H1 (cell line): ENCODE data around the gene CEP290. TPM values are rescaled to one million over a fixed set of nuclear protein-coding genes. Genes with fewer than 3 reads are reported as not detected.

Experiments
- CBX5 ChIP-seq: fragments of 300-800, 300-1000 bp; sonication (generic); IDR thresholded peaks from 2 replicates; pipeline ENCODE4 v1.7.1; 2016; ENCODE audit warnings: antibody characterized with exemption, low read length, low read depth
- KDM4A ChIP-seq: IDR thresholded peaks from one replicate; pipeline ENCODE4 v1.7.1; 2012; ENCODE audit warnings: low read depth, mild to moderate bottlenecking, moderate library complexity, low read length, inconsistent platforms; ENCODE audit not compliant: severe bottlenecking
- NANOG ChIP-seq: IDR thresholded peaks from 2 replicates; pipeline ENCODE4 v1.6.1; 2011; ENCODE audit warnings: low read length, low read depth, mild to moderate bottlenecking, inconsistent platforms; ENCODE audit not compliant: insufficient read depth, poor library complexity, severe bottlenecking
- SIX5 ChIP-seq: IDR thresholded peaks from 2 replicates; pipeline ENCODE4 v1.6.1; 2011; ENCODE audit warnings: mild to moderate bottlenecking, low read depth, low read length
- TAF7 ChIP-seq: optimal IDR thresholded peaks from 2 replicates; pipeline ENCODE3; 2011; ENCODE audit warnings: low read depth, mild to moderate bottlenecking, inconsistent platforms, low read length, moderate library complexity, borderline replicate concordance
- TEAD4 ChIP-seq: IDR thresholded peaks from 2 replicates; pipeline ENCODE4 v1.6.1; 2012; ENCODE audit warnings: low read depth, low read length, inconsistent platforms, mixed read lengths
- polyA plus RNA-seq, 7 experiments: library from polyadenylated mRNA; depleted of rRNA in 3 of 7; stranded (reverse) in 5 of 7; unstranded in 2 of 7; fragments of >200 nt in 5 of 7; fragments of 200-250 nt in 2 of 7; gene quantifications; 1 replicate in 5 of 7; 2 replicates in 1 of 7; 4 replicates in 1 of 7; pipeline versions ENCODE4 v1.2.1 to v1.2.3, GENCODE V29; 2011 to 2013; ENCODE audit warnings: missing spikeins in 2 of 7, mixed read lengths in 2 of 7
- total RNA-seq: library from RNA; stranded (reverse); fragmentation: NEBNext Ultra II Directional; extraction: Animal tissue kit (Norgen Biotek cat#: 25700); gene quantifications from 2 replicates; pipeline ENCODE4 v1.2.1, GENCODE V29; 2021
- TF ChIP-seq, protein P1 (sequence below): fragments of 300-600 bp; sonication (generic); IDR thresholded peaks from 2 replicates; pipeline ENCODE4 v1.7.1; 2012; ENCODE audit warnings: low read length, moderate library complexity, mild to moderate bottlenecking, inconsistent platforms; ENCODE audit not compliant: insufficient replicate concordance
- TF ChIP-seq, protein P2 (sequence below): IDR thresholded peaks from 2 replicates; pipeline ENCODE4 v1.6.1; 2011; ENCODE audit warnings: low read depth, mild to moderate bottlenecking, low read length; ENCODE audit not compliant: insufficient read depth

CEP290 gene
- total and polyA plus RNA-seq, 2 of the 8 experiments (the other 6 are each of a cell fraction or from before 2014, with no cell fraction given): 2.1 to 5.9 TPM

DNA sequence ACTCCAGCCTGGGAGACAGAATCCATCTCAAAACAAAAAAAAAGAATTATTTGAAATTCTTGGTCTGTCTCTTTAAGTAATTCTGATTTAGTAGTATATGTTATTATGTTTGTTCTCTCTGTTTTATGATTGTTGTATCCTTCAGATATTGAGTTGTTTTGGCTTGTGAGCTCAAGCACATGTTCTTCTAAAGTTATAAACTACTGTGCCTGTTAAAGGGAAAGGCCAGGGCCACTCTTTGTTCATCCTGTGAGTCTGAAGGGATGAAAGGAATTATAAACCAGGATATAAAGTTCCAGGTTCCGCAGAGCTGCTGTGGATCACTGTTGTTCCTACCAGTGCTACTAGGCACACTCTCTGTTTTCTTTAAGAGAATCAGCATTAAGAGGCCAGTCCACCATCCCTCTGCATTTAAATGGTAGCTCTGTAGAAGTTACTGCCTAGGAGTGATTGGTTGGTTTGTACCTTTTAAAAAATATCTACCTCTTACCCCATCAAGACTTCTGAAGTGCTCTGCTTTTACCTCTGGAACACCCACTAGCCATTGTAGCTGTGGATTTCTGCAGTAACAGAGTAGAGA, 14.3 kb upstream of the CEP290 start (continued):
- TF ChIP-seq, protein P1, sequence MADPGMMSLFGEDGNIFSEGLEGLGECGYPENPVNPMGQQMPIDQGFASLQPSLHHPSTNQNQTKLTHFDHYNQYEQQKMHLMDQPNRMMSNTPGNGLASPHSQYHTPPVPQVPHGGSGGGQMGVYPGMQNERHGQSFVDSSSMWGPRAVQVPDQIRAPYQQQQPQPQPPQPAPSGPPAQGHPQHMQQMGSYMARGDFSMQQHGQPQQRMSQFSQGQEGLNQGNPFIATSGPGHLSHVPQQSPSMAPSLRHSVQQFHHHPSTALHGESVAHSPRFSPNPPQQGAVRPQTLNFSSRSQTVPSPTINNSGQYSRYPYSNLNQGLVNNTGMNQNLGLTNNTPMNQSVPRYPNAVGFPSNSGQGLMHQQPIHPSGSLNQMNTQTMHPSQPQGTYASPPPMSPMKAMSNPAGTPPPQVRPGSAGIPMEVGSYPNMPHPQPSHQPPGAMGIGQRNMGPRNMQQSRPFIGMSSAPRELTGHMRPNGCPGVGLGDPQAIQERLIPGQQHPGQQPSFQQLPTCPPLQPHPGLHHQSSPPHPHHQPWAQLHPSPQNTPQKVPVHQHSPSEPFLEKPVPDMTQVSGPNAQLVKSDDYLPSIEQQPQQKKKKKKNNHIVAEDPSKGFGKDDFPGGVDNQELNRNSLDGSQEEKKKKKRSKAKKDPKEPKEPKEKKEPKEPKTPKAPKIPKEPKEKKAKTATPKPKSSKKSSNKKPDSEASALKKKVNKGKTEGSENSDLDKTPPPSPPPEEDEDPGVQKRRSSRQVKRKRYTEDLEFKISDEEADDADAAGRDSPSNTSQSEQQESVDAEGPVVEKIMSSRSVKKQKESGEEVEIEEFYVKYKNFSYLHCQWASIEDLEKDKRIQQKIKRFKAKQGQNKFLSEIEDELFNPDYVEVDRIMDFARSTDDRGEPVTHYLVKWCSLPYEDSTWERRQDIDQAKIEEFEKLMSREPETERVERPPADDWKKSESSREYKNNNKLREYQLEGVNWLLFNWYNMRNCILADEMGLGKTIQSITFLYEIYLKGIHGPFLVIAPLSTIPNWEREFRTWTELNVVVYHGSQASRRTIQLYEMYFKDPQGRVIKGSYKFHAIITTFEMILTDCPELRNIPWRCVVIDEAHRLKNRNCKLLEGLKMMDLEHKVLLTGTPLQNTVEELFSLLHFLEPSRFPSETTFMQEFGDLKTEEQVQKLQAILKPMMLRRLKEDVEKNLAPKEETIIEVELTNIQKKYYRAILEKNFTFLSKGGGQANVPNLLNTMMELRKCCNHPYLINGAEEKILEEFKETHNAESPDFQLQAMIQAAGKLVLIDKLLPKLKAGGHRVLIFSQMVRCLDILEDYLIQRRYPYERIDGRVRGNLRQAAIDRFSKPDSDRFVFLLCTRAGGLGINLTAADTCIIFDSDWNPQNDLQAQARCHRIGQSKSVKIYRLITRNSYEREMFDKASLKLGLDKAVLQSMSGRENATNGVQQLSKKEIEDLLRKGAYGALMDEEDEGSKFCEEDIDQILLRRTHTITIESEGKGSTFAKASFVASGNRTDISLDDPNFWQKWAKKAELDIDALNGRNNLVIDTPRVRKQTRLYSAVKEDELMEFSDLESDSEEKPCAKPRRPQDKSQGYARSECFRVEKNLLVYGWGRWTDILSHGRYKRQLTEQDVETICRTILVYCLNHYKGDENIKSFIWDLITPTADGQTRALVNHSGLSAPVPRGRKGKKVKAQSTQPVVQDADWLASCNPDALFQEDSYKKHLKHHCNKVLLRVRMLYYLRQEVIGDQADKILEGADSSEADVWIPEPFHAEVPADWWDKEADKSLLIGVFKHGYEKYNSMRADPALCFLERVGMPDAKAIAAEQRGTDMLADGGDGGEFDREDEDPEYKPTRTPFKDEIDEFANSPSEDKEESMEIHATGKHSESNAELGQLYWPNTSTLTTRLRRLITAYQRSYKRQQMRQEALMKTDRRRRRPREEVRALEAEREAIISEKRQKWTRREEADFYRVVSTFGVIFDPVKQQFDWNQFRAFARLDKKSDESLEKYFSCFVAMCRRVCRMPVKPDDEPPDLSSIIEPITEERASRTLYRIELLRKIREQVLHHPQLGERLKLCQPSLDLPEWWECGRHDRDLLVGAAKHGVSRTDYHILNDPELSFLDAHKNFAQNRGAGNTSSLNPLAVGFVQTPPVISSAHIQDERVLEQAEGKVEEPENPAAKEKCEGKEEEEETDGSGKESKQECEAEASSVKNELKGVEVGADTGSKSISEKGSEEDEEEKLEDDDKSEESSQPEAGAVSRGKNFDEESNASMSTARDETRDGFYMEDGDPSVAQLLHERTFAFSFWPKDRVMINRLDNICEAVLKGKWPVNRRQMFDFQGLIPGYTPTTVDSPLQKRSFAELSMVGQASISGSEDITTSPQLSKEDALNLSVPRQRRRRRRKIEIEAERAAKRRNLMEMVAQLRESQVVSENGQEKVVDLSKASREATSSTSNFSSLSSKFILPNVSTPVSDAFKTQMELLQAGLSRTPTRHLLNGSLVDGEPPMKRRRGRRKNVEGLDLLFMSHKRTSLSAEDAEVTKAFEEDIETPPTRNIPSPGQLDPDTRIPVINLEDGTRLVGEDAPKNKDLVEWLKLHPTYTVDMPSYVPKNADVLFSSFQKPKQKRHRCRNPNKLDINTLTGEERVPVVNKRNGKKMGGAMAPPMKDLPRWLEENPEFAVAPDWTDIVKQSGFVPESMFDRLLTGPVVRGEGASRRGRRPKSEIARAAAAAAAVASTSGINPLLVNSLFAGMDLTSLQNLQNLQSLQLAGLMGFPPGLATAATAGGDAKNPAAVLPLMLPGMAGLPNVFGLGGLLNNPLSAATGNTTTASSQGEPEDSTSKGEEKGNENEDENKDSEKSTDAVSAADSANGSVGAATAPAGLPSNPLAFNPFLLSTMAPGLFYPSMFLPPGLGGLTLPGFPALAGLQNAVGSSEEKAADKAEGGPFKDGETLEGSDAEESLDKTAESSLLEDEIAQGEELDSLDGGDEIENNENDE: no peak
- TF ChIP-seq NANOG: no peak
- TF ChIP-seq TEAD4: no peak
- TF ChIP-seq, protein P2, sequence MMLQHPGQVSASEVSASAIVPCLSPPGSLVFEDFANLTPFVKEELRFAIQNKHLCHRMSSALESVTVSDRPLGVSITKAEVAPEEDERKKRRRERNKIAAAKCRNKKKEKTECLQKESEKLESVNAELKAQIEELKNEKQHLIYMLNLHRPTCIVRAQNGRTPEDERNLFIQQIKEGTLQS: no peak
- TF ChIP-seq TAF7: no peak
- no peak for TF ChIP-seq KDM4A
- no peak for TF ChIP-seq SIX5
- TF ChIP-seq CBX5: no peak
